Measurements from ENCODE around the gene PAX5. TPM values are rescaled to one million over a fixed set of nuclear protein-coding genes. Genes with fewer than 3 reads are reported as not detected.

Gene PAX5
- total and polyA plus RNA-seq, 2 of the 13 experiments (the other 11 are each of a cell fraction or from before 2014, with no cell fraction given) = not detected

- TF ChIP-seq HNF1A (IDR thresholded peaks at IDR 0.05; ENCODE audit: low read depth) = no peak
- no peak for TF ChIP-seq HNF1A (CRISPR knock-in tag; IDR thresholded peaks at IDR 0.05; ENCODE audit: borderline replicate concordance)
- no peak for TF ChIP-seq ZNF639 (CRISPR knock-in tag; conservative IDR thresholded peaks at IDR 0.05)
- 0 out of 2 replicates have a peak, but pooled peaks have one; percentile 52 for TF ChIP-seq HNRNPL (IDR thresholded peaks at IDR 0.05; ENCODE audit: low read depth, low read length)
- no peak for TF ChIP-seq SRSF1 (optimal IDR thresholded peaks at IDR 0.05; ENCODE audit: low read depth, low read length)
- no peak for TF ChIP-seq NFE2L1 (CRISPR knock-in tag; IDR thresholded peaks at IDR 0.05; ENCODE audit: borderline replicate concordance)
- TF ChIP-seq XBP1 (CRISPR knock-in tag; IDR thresholded peaks at IDR 0.05) = no peak
- TF ChIP-seq NR2F2 (IDR thresholded peaks at IDR 0.05; ENCODE audit: borderline replicate concordance, low read depth) = no peak
- no peak for TF ChIP-seq ZNF703 (CRISPR knock-in tag; IDR thresholded peaks at IDR 0.05; ENCODE audit: borderline replicate concordance)
- no peak for TF ChIP-seq ZNF7 (CRISPR knock-in tag; IDR thresholded peaks at IDR 0.05)
- TF ChIP-seq ZNF720 (CRISPR knock-in tag; IDR thresholded peaks at IDR 0.05) = no peak
- TF ChIP-seq ZNF709 (CRISPR knock-in tag; IDR thresholded peaks at IDR 0.05) = no peak
- TF ChIP-seq ZNF841 (CRISPR knock-in tag; IDR thresholded peaks at IDR 0.05; ENCODE audit: borderline replicate concordance) = no peak
- no peak for TF ChIP-seq FOXP4 (CRISPR knock-in tag; IDR thresholded peaks at IDR 0.05)
- no peak for TF ChIP-seq HDAC2 (CRISPR knock-in tag; IDR thresholded peaks at IDR 0.05)
- no peak for TF ChIP-seq ZBTB33 (CRISPR knock-in tag; IDR thresholded peaks at IDR 0.05)
- TF ChIP-seq ZBTB20 (CRISPR knock-in tag; IDR thresholded peaks at IDR 0.05; ENCODE audit: borderline replicate concordance, low read depth) = no peak
- no peak for TF ChIP-seq ZNF549 (CRISPR knock-in tag; IDR thresholded peaks at IDR 0.05)
- TF ChIP-seq NCOA5 (CRISPR knock-in tag; IDR thresholded peaks at IDR 0.05) = no peak
- TF ChIP-seq HNRNPH1 (optimal IDR thresholded peaks at IDR 0.05; ENCODE audit: low read depth, low read length) = no peak
- TF ChIP-seq ZNF343 (CRISPR knock-in tag; IDR thresholded peaks at IDR 0.05) = no peak
Observed at GRCh38 chr9:36855448-36856315, 178.4 kb downstream of the PAX5 start (continued).

Measured in HepG2 (cell line).